GM12878 (cell line): ENCODE data around the gene MAD2L2.

Experiments
- HDAC6 ChIP-seq: fragments of 200-600 bp; sonication (generic); IDR thresholded peaks from one replicate; pipeline ENCODE4 v1.8.0; 2017; ENCODE audit warnings: antibody characterized with exemption; ENCODE audit not compliant: unreplicated experiment
- NR2C1 ChIP-seq: fragments of 450-650 bp; IDR thresholded peaks from 2 replicates; pipeline ENCODE4 v1.6.1; 2017; ENCODE audit warnings: antibody characterized with exemption, mild to moderate bottlenecking, moderate library complexity
- NR2C2 ChIP-seq: IDR thresholded peaks from 2 replicates; pipeline ENCODE4 v1.6.1; 2011; ENCODE audit warnings: borderline replicate concordance, low read depth; ENCODE audit not compliant: control insufficient read depth, insufficient read length
- POLR2A ChIP-seq: IDR thresholded peaks from 2 replicates; pipeline ENCODE4 v1.6.1; 2011; ENCODE audit warnings: low read depth, mild to moderate bottlenecking, low read length
- SRF ChIP-seq, 2 experiments: IDR thresholded peaks; 2 replicates each; pipeline ENCODE4 v1.6.1; 2011; ENCODE audit warnings: low read depth in 2 of 2, low read length in 2 of 2, mild to moderate bottlenecking in 1 of 2, moderate library complexity in 1 of 2
- TAF1 ChIP-seq: IDR thresholded peaks from 2 replicates; pipeline ENCODE4 v1.6.1; 2011; ENCODE audit warnings: mild to moderate bottlenecking, low read depth, low read length, borderline replicate concordance
- TF ChIP-seq, protein P1 (sequence below): fragments of 450-650 bp; IDR thresholded peaks from 2 replicates; pipeline ENCODE4 v1.6.1; 2016; ENCODE audit warnings: mild to moderate bottlenecking

DNA sequence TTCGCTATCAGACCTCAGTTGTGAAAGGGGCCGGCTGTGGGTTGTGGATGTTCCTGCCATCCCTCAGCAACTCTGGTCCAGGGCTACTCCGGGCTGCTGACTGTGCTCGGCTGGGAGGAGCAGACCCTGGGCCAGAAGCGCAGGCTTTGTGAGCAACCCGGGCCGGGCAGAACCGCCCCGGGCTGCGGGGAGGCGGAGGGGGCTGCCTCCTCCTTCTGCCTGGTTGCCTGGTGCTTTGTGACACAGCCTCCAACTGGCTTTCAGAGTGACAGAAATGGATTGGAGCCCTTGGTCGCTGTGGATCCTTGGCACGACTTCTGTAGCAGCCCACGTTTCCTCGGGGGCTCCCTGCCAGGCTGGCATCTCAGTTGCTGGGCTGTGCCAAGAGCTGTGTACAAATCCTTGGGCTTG is 20.6 kb upstream of the MAD2L2 start:
- TF ChIP-seq POLR2A (no peak), TAF1 (no peak), SRF (IDR thresholded peaks at IDR 0.05; ENCODE audit: low read depth in 2 of 2, low read length in 2 of 2) (no peak), NR2C1 (no peak), NR2C2 (no peak), HDAC6 (no peak)
- TF ChIP-seq, protein P1, sequence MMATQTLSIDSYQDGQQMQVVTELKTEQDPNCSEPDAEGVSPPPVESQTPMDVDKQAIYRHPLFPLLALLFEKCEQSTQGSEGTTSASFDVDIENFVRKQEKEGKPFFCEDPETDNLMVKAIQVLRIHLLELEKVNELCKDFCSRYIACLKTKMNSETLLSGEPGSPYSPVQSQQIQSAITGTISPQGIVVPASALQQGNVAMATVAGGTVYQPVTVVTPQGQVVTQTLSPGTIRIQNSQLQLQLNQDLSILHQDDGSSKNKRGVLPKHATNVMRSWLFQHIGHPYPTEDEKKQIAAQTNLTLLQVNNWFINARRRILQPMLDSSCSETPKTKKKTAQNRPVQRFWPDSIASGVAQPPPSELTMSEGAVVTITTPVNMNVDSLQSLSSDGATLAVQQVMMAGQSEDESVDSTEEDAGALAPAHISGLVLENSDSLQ, result no peak
